Measurements from ENCODE around the gene KRT3.
"Not testable (repeated sequence)": the region's sequence is repeated elsewhere in the genome, so short reads cannot be mapped to it uniquely, and the experiment has no call there.

The KRT3 gene

GRCh38 chr12:52777566-52777965, 18.4 kb downstream of the KRT3 start:
- DNase-seq: no peak

GRCh38 chr12:52776913-52777395, 19.0 kb downstream of the KRT3 start, which contains the start of gene KRT76:
Gene KRT76, minus strand, starts transcription at chr12:52777345. Its CDS starts 54 bp downstream, at chr12:52777291.
- DNase-seq: no peak

- DNase-seq: no peak
Measured at GRCh38 chr12:52776435-52776834, 19.5 kb downstream of the KRT3 start.

- DNase-seq: no peak
Measured at GRCh38 chr12:52774629-52775250, 21.2 kb downstream of the KRT3 start.

DNA sequence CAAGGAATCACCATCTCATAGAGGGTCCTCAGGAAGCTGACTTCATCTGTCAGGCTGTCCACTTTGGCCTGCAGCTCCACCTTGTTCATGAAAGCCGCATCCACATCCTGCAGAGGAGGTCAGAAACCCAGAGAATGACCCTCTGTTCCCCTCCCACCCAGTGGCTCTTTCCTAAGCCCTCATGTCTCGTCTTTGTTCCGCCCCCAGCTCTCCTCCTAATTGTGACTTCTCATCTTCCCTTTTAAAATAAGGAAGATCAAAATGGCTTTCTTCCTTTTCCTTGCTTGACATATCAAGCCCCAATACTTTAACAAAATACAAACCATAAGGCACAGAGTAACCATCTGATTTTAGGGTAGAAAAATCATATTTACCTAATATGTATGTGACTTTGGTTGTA, 23.1 kb downstream of the KRT3 start:
- no peak for DNase-seq

- DNase-seq: no peak
Measured at GRCh38 chr12:52772188-52772587, 23.7 kb downstream of the KRT3 start.

GRCh38 chr12:52771505-52771904, 24.4 kb downstream of the KRT3 start:
- no peak for DNase-seq

DNA sequence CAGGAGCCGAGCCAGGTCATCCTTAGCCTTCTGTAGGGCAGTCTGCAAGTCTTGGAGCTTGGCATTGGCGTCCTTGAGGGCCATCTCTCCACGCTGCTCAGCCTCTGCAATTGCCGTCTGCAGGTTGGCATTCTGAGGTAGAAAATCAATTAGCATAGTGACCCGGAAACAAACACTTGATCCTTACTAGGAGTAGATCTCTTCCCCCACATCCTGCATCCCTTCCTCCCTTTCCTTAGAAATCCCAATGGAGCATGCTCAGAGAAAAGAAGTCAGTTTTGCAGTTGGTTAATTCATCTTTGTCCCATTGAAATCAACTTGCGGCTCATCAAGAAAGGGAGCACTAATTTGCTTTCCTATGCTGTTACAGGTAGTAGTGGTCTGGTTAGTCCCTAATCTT, 24.8 kb downstream of the KRT3 start:
- no peak for DNase-seq

- no peak for DNase-seq
Measured at GRCh38 chr12:52769946-52770345, 26.0 kb downstream of the KRT3 start.

DNA sequence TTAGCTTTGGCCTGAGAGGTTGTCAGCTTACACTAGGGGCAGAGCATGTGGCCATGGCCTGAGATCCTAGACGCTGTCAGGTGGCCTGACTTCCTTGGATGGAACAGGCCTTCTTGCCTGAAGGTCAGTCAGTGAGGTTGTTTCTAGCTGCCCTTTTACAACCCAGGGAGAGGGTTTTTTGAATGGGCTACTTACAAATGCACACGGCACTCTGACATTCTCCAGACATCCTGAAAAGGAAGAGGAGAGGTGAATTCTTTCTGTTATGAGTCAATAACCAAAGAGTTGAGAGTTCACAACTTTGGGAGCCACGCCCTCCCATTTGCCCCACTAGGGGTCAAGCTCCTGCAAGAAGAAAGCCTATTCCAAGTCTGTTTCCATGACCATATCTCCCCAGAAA, 26.6 kb downstream of the KRT3 start:
- DNase-seq: no peak

DNA sequence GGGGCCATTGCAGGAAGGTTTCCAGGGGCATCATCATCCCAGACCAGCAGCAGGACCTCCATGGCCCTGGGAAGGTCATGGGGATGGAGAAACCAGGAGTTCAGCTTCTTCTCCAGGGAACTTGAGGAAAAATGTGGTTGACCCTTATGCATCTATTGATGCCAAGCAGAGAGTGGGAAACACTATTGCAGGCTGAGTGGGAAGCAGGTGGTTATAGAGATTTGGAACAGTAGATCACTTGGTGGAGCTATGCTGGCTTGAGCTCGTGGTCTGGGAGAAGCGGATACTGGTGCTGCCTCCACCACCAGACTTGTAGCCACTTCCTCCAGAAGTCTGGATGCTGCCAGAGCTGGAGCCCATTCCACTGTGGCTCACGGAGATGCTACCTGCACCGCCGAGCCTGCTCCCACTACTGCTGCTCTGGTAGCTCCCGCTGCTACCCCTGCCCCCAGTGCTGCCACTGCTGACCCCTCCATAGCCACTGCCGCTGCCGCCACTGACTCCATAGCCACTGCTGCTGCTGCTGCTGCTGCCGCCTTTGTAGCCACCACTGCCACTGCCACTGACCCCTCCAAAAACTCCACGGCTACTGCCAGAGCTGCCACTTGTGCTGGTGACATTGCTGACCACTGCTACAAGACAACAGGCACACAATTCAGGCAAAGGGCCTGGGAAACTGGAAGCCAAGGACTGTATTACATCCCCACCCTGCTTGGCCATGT, 27.3 kb downstream of the KRT3 start:
- no peak for DNase-seq

GRCh38 chr12:52767427-52767826, 28.5 kb downstream of the KRT3 start:
- no peak for DNase-seq

DNA sequence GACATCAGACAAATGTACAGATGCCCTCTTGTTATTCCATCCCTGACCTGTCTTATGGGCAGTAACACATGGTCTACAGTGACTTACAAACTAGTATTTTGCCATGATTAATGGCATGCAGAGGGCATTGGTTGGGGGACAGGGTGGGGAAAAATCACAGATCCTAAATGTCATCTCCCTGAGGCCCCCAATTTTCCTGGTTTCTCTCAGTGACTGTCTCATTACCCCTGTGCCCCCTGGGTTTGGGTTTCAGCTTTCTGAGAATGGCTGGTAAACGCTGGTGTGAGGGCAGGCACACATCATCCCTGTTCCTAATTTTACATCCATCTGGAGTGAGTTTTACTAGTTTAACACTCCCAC, 28.9 kb downstream of the KRT3 start:
- no peak for DNase-seq

DNA sequence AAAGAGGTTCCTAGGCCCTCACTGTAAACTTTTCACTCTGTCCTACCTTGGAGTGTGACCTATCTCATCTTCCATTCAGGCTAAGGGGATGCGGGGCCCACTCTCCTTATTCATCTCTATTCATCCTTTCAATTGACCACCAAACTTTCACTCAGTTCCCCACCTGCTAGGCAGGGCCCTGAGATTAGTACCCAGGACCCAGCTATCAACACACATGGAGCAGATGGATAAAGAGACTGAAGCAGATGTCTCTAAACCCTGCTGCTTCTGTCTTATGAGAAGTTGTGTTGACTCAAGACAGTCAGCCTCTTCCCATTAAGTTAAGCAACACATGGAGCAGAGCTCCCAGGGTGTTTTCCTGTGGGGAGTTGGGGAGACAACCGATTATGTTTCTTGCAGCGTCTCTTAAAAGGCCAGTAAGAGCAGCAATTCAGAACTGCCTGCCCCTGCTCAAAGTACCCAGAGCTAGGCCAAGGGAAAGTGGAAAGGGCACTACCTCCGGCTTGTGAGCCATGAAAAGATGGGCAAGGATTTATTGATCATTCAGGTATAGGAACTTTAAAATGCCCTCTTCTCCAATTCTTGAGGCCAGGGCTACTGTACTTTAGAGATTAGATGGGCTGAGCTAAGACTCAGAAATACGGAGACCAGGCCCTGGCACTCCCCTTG, 29.4 kb downstream of the KRT3 start:
- DNase-seq: no peak

- DNase-seq: no peak
Measured at GRCh38 chr12:52765702-52766101, 30.2 kb downstream of the KRT3 start.

DNA sequence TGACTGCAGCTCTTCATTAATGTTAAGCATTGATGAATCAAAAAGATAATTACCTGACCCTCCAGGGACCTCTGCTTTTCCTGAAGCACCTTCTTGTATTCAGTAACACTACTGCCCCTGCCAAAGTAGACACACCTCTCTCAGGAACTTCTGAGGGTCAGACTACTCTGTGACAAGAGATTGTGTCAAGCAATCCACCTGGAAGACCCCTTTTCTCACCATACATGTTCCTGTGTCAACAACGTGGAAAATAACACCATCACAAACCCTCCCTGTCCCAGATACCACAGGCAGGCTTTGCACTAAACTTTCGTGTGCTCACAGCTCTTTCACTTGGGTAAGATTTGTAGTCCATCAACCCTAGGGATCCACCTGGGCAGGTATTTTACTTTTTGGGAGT, 31.9 kb downstream of the KRT3 start:
- DNase-seq: no peak

DNA sequence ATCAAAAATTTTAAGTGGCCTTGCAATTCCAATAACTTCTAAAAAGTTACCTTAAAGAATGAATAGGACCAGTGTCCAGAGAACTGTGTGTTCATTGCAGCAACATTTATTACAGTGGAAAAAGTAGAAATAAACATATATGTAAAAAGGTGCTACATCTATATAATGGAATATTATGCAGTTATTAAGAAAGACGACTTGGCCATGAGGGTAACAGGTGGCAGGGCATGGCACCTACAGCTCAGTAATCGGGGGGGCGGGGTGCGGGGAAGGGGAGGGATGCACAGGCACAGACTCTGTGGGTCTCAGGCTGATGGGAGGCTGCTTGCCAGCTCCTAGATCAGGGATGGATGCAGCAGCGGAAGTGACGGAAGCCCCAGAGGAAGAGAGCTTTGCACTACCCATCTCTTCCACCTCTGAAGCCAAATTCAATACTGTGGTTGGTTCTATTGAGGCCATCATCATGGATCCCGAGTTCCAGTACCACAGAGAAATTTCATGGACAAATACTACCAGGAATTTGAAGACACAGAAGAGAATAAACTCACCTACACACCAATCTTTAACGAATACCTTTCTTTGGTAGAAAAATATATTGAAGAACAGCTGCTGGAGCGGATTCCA, 32.8 kb downstream of the KRT3 start:
- no peak for DNase-seq

DNA sequence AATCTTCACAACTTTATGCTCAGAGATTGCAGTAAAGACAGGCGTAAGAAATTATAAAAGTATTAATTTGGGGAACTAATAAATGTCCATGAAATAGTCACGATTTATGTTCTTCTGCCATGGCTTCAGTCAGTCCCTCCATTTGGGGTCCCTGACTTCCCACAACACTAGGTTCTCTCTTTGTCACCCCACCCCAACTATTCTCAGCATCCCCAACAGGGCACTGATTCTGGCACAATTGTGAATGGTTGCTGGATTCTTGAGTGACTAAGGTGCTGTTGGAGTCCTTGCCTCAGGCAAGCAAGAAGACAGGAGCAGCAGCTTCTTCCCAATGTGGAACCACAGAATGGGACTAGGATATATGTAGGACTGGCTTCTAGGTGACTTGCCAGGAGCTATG, 34.1 kb downstream of the KRT3 start:
- DNase-seq: no peak

- DNase-seq: not testable (repeated sequence)
Measured at GRCh38 chr12:52761218-52761617, 34.7 kb downstream of the KRT3 start.

- DNase-seq: no peak
Measured at GRCh38 chr12:52760623-52761022, 35.3 kb downstream of the KRT3 start.

DNA sequence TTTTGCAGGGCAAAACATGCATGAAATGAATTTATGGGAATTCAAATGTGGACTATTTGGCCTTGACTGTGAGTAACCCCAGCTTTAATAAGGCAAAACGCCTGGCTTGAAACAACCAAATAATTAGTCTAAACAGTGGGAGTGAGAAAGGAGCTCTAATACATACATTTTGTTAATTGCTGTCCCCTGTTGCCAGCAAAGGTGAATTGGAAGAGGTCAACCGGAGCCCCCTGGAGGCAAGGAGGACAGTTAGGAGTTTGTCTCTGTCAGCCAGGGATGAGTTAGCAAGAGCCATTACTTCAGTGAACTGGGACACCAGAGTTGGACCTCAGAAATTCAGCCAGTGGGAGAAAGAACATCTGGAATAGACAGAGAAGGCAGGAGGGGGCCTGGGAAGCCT, 36.2 kb downstream of the KRT3 start:
- DNase-seq: no peak

DNA sequence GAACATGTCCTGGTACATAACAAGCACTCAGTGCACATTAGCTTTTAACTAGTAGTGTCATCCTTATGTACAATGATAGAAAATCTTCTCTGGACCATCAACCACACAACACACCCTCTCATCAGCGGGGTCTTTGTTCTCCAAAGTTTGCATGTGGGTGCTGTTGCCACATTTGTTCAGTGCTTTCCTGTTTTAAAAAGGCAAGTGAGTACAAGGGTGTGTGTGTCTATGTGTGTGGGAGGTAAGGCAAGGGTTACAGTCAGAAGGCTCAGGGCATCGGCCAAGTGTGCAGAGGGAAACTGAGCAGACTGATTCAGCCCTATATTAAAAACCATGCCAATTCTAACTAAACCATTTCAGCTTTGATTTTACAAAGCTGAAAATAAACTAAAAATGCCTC, 36.7 kb downstream of the KRT3 start:
- DNase-seq: no peak

GRCh38 chr12:52757449-52758176, 38.3 kb downstream of the KRT3 start:
- DNase-seq: no peak

All from NCI-H2029 (cell line).